Effector memory CD4-positive, alpha-beta T cell (primary cell): ENCODE data around the gene RAB31.

Experiments used
- DNase-seq, 3 donors: peaks; one replicate each; pipeline ENCODE4 v3.0.0-alpha.2; 2020
- H3K27ac ChIP-seq: 2 replicates; pipeline ENCODE4 v1.7.0; 2013; ENCODE audit warnings: mild to moderate bottlenecking, low read length, moderate library complexity; ENCODE audit not compliant: insufficient read depth, poor library complexity, severe bottlenecking
- H3K27me3 ChIP-seq: replicated peaks from 2 replicates; pipeline ENCODE4 v1.7.0; 2013; ENCODE audit warnings: mild to moderate bottlenecking, low read length; ENCODE audit not compliant: insufficient read depth, control insufficient read depth, poor library complexity, severe bottlenecking
- H3K36me3 ChIP-seq: 2 replicates; pipeline ENCODE4 v1.7.0; 2013; ENCODE audit warnings: mild to moderate bottlenecking, low read length, moderate library complexity; ENCODE audit not compliant: control insufficient read depth, insufficient read depth
- H3K4me1 ChIP-seq: 2 replicates; pipeline ENCODE4 v1.7.0; 2013; ENCODE audit warnings: low read length, mild to moderate bottlenecking; ENCODE audit not compliant: control insufficient read depth, insufficient read depth, poor library complexity, severe bottlenecking
- H3K4me3 ChIP-seq: 2 replicates; pipeline ENCODE4 v1.7.0; 2013; ENCODE audit warnings: low read length, low read depth, mild to moderate bottlenecking; ENCODE audit not compliant: insufficient read depth, poor library complexity, severe bottlenecking
- H3K9me3 ChIP-seq: 2 replicates; pipeline ENCODE4 v1.7.0; 2013; ENCODE audit warnings: mild to moderate bottlenecking, low read length, moderate library complexity; ENCODE audit not compliant: control insufficient read depth

The RAB31 gene

DNA sequence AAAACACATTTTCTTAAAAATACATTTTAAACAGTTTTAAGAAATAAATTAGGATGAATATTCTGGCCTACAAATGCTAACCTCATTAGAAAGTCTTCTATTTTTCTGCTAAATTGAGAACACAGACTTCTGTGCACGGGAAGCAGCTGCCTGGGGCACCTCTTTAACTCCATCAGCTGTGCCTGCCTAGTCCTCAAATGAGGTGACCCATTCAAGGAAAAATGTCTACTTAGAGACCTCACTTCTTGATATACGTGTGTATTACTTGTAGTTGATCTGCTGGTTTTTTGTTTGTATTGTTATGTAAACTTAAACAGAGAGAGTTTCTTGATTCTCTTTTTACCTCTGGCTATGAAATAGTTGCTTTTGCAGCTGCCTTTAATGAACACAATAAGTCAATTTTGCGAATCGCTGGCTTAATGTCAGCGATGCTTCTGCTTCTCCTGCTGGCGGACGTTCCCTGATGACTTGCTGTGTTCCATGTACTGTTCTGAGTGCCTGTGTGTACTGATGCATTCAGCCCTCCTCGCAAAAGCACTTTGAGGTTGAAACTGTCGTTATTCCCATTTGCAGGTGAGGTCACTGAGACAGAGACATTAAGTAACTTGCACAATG lies 88.9 kb downstream of the RAB31 start:
- no peak overlapping the region for H3K4me3 ChIP-seq
- no peak for DNase-seq
- no peaks in the 10 kb centered on the region for H3K4me1 ChIP-seq
- no peaks in the 10 kb centered on the region for H3K27me3 ChIP-seq
- H3K9me3 ChIP-seq: no peaks in the 10 kb centered on the region
- H3K27ac ChIP-seq: no peak overlapping the region
- no peaks in the 10 kb centered on the region for H3K36me3 ChIP-seq

DNA sequence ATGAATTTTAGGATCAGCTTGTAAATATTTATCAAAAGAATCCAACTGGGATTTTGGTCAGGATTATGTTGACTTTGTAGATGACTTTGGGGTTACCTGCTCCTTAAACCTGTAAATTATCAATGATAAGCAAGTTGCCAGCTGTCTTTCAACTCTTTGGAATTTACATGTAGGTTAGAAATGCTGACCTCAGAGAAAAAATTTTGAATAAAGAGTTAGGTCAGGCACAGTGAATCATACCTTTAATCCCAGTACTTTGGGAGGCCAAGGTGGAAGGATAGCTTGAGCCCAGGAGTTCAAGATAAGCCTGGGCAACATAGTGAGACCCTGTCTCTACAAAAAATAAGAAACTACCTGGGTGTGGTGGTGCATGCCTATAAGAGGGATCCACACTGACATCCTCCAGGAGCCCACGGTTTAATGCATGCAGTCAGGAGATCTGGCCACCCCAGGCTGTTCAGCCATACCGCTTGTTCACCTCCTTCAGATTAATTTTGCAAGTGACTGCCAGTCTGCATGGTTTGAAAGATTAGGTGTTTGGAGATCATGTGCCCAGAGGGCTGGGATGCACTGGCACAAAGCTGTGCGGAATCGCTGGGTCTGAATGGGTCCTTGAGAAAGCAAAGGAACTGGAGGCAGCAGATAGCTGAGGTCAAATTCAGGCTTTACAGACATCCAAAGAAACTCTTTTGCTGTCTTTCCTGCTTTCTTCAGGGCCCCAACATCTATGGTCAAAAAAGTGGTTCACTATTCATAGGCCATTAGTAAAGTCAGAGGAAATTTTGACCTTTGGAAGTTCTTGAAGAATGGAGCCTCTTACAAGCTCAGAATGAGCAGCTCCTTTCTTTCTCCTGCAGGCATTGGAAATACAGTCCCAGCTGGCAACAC lies 94.3 kb downstream of the RAB31 start:
- Histone ChIP-seq H3K36me3 (no peaks in the 10 kb centered on the region), H3K9me3 (no peaks in the 10 kb centered on the region), H3K4me3 (no peak overlapping the region), H3K27me3 (no peaks in the 10 kb centered on the region), H3K4me1 (no peaks in the 10 kb centered on the region), H3K27ac (no peak overlapping the region)
- no peak for DNase-seq

DNA sequence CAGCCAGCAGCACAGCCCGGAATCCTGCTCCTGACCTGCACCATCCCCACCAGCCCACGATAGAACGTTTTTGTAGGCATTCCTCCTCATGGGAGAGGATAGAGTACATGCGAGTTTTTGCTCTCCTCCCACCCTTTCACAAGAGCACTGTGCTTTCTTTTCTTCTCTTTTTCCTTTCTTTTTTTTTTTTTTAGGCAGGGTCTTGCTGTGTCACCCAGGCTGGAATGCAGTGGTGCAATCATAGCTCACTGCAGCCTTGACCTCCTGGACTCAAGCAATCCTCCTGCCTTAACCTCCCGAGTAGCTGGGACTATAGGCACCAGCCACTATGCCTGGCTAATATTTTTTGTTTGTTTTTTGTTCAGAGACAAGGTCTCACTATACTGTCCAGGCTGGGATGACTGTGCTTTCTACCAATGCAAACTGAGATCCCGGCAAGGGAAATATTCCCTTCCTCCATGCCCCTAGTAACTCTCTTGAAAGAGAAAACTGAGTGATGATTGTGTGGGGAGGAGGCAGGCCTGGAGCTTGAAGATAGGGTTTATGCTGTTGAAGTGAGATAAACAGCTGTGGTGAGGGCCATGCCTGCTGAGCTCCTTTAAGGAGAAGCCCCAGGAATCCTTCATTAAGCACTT lies 95.1 kb downstream of the RAB31 start:
- no peak for DNase-seq
- Histone ChIP-seq H3K4me1 (no peaks in the 10 kb centered on the region), H3K4me3 (no peak overlapping the region), H3K9me3 (no peaks in the 10 kb centered on the region), H3K27ac (no peak overlapping the region), H3K36me3 (no peaks in the 10 kb centered on the region), H3K27me3 (no peaks in the 10 kb centered on the region)

DNA sequence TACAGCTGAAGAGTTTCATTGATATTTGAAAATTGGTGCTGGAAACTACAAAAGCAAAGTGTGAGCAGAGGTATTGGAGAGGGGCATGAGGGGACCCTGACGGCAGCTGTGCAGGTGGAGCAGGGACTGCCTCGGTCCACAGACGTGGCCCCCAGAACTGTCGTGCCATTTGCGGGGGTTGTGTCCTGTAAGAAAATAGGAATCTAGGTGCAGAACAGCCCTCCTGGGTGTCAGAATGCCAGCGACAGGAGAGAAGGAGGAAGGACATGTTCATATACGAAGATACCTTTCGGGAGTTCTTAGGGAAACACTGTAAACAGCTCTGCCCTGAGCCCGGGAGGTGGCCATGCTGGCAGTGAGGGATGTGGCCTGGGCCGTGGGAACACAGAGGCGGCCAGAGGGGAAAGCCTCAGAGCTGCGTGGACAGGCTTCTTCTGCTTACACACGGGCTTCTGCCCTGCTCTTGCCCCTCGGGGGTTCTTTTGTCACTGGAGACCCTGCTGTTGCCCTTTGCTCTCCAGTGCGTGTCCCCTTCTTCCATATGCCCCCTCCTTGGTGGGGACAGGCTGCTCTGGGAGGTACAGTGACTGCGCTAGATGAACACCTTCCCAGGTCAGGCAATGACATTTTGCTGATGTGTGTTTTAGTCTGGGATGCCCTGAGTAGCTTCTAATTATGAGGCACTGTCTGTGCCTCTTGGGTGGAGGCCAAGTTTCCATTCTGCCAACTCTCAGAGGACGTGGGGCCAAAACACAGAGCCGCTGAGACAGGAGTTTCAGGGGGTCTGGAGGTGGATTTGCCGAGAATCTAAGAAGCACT lies 95.8 kb downstream of the RAB31 start:
- DNase-seq: no peak
- Histone ChIP-seq H3K4me3 (no peak overlapping the region), H3K27me3 (no peaks in the 10 kb centered on the region), H3K4me1 (no peaks in the 10 kb centered on the region), H3K27ac (no peak overlapping the region), H3K9me3 (no peaks in the 10 kb centered on the region), H3K36me3 (no peaks in the 10 kb centered on the region)

DNA sequence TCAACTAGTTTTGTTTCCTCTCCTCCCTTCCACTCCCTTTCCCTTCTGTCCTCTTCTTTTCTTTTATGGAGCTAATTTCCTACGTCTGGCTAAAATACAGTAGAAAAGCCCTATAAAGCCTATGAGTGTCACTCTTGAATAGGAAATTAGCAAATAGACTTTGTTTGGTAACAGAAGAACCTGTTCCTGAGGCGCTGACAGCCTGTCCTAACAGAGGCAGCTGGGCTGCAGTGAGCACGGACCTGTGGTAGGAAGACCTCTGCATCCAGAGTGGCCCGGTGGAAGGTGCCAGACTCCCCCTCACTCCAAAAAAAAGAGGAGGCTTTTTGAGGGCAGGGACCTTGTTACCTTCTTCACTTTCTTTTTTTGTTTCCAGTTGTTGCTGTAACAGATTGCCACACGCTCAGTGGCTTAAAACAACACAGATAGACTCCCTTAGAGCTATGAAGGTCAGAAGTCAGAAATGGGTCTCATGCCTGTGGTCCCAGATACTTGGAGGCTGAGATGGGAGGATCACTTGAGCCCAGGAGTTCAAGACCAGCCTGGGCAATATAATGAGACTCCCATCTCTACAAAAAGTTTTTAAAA lies 96.5 kb downstream of the RAB31 start:
- Histone ChIP-seq H3K27ac (no peak overlapping the region), H3K4me1 (no peaks in the 10 kb centered on the region), H3K4me3 (no peak overlapping the region), H3K9me3 (no peaks in the 10 kb centered on the region), H3K27me3 (no peaks in the 10 kb centered on the region), H3K36me3 (no peaks in the 10 kb centered on the region)
- no peak for DNase-seq

DNA sequence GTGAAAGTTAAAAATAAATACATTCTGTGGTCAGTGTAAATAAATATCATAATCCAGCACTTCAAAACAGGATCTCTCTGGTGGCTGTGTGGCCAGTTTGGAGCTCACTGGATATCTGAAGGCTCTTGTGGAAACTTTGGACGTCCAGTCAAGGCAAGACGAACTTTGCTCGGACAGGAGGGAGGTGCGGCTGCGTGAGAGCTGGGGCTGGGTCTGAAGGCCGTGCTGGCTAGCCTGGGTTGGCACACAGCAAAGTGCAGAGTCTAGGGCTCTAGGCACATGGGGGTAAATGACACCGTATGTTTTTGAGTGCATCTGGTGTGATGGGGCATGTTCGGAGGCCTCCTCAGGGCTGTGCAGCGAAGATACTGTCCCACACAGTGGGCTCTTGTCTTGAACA lies 98.8 kb downstream of the RAB31 start:
- no peaks in the 10 kb centered on the region for H3K4me1 ChIP-seq
- no peaks in the 10 kb centered on the region for H3K36me3 ChIP-seq

DNA sequence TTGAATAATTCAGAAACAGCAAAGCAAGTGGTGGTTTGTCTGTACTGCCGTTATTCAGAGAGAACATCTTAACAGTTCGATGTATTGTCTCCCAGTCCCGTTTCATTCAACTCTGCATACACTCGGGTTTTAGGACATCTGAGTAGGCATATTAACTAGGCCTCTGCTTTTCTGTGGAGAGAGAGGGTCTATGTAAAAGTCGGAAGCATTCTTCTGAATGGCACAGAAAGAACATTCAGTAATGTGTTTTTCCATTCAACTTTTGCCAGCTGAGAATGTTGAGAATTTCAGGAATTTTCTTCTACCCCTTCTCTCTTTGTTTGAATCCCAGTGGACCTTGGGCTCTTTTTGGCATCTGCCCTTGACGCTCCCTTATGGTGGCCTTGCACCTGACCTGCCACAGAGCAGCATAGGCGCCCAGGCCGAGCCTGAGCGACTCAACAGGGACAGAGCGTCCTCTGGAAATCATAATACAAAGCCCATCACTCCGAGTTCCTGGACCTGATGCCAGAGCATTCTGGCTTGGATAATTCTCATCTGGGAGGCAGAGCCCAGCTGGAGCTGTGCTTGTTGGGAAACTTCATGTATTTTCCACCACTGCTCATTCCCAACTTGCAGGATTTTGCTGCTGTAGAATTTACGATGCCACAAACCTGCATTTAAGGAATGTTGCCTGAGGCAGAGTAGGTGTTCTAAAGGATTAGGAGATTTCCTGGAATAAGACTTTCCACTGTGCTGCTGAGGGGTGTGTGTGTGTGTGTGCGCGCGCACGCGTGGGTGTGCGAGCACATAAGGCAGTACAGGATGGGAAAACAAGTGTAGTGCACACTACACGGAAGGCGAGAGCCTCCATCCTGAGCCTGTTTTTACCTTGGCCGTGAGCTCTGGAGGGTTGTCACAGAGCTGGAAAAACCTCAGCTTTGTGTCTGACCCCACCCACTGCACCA lies 100.5 kb downstream of the RAB31 start:
- no peaks in the 10 kb centered on the region for H3K27me3 ChIP-seq
- no peak overlapping the region for H3K27ac ChIP-seq
- H3K4me1 ChIP-seq: no peaks in the 10 kb centered on the region
- DNase-seq: no peak
- no peaks in the 10 kb centered on the region for H3K36me3 ChIP-seq
- no peaks in the 10 kb centered on the region for H3K9me3 ChIP-seq
- no peak overlapping the region for H3K4me3 ChIP-seq

More for the DNA sequence above, 98.8 kb downstream of the RAB31 start:
- no peak for DNase-seq
- Histone ChIP-seq H3K27ac (no peak overlapping the region), H3K27me3 (no peaks in the 10 kb centered on the region), H3K9me3 (no peaks in the 10 kb centered on the region), H3K4me3 (no peak overlapping the region)

DNA sequence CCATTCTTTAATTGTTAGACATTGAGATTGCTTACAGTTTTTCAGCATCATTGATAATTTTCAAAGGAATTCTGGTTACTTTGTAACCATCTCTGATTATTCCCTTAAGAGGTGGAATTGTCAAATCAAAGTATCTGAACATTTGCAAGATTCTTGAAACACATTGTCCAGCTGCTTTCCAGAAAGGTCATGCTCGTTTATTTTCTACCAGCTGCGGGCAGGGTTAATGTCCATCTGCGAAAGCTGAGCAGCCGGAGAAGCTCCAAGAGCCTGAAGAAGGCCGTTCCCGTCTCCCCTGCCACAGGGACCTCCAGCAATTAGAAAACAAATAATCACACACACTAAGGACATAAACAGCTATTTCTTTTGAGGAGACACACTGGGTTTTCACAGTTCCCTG lies 101.6 kb downstream of the RAB31 start:
- Histone ChIP-seq H3K4me1 (no peaks in the 10 kb centered on the region), H3K9me3 (no peaks in the 10 kb centered on the region), H3K27ac (no peak overlapping the region), H3K27me3 (no peaks in the 10 kb centered on the region), H3K4me3 (no peak overlapping the region), H3K36me3 (no peaks in the 10 kb centered on the region)
- DNase-seq: no peak

DNA sequence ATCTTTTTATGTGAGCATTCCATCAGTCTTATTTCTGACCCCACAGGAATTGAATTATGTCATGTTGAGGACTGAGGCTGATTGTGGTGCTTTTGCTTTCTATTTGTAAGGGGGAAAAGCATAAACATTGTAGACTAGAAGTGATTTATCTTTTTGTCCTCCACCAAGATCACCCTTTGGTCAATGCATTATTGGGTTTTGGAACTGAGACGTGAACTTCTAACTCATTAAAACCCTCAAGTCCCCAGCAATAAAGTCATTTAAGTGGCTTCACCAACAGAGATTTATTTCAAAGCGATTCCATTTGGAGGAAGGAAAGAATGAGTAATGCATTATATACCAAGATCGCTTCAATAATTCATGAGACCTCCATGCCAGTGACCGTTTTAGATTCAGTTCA lies 102.2 kb downstream of the RAB31 start:
- H3K27ac ChIP-seq: no peak overlapping the region
- no peaks in the 10 kb centered on the region for H3K27me3 ChIP-seq
- no peak for DNase-seq
- H3K4me1 ChIP-seq: no peaks in the 10 kb centered on the region
- no peaks in the 10 kb centered on the region for H3K36me3 ChIP-seq
- H3K4me3 ChIP-seq: no peak overlapping the region
- no peaks in the 10 kb centered on the region for H3K9me3 ChIP-seq
